Panc1 (cell line): Measurements from ENCODE around the gene COL4A4. TPM values are rescaled to one million over a fixed set of nuclear protein-coding genes. Genes with fewer than 3 reads are reported as not detected.

Experiments used
- ATAC-seq: fragments of 200-7000 bp; cut with Tn5 transposase; 2 replicates; pipeline ENCODE4 v1.9.1; 2020; ENCODE audit warnings: mild to moderate bottlenecking, moderate library complexity
- BruUV-seq: library from RNA; stranded (reverse); fragments of 400-500 nt; replicated peaks from 2 replicates; lab custom pipeline; 2021; lab: Mats Ljungman, UMichigan
- CTCF ChIA-PET: fragments of 300-600 bp; sonication (Branson Sonifier 250); formaldehyde crosslinking; loops from one replicate; lab custom pipeline; 2022; ENCODE audit warnings: antibody characterized with exemption; lab: Charles Lee
- POLR2A ChIA-PET: fragments of 300-600 bp; sonication (Branson Sonifier 250); formaldehyde crosslinking; loops from one replicate; lab custom pipeline; 2022; ENCODE audit warnings: antibody characterized with exemption; lab: Charles Lee
- DNase-seq: peaks from one replicate; pipeline ENCODE4 v3.0.0-alpha.2; 2010; ENCODE audit warnings: low read depth, low spot score
- H3K27ac ChIP-seq: 2 replicates; pipeline ENCODE4 v1.5.1; 2011; ENCODE audit warnings: mild to moderate bottlenecking, low read length, inconsistent platforms
- H3K27me3 ChIP-seq: fragments of 200-500 bp; sonication (Bioruptor generic); 2 replicates; pipeline ENCODE4 v1.6.0; 2014; ENCODE audit warnings: low read length, inconsistent platforms; ENCODE audit not compliant: control insufficient read depth, insufficient read depth
- H3K36me3 ChIP-seq: fragments of 200-500 bp; sonication (Bioruptor generic); 2 replicates; pipeline ENCODE4 v1.5.1; 2014; ENCODE audit warnings: inconsistent platforms, mild to moderate bottlenecking, low read length, moderate library complexity; ENCODE audit not compliant: control insufficient read depth, insufficient read depth
- H3K4me1 ChIP-seq: 2 replicates; pipeline ENCODE4 v1.5.1; 2011; ENCODE audit warnings: inconsistent platforms, mild to moderate bottlenecking, low read length, moderate library complexity; ENCODE audit not compliant: control insufficient read depth, insufficient read depth
- H3K4me3 ChIP-seq, 2 experiments: 2 replicates each; pipeline ENCODE4 v1.5.1; 2011 to 2012; ENCODE audit warnings: low read depth in 2 of 2, low read length in 2 of 2, mild to moderate bottlenecking in 2 of 2, inconsistent platforms in 1 of 2, moderate library complexity in 1 of 2
- H3K9me3 ChIP-seq: fragments of 200-500 bp; sonication (Bioruptor generic); 2 replicates; pipeline ENCODE4 v1.5.1; 2014; ENCODE audit warnings: low read depth, mild to moderate bottlenecking, inconsistent platforms, low read length, moderate library complexity; ENCODE audit not compliant: control insufficient read depth, insufficient read depth
- CTCF ChIP-seq: fragments of 450-650 bp; IDR thresholded peaks from 2 replicates; pipeline ENCODE4 v1.5.1; 2017; ENCODE audit warnings: mild to moderate bottlenecking
- POLR2AphosphoS5 ChIP-seq: IDR thresholded peaks from 2 replicates; pipeline ENCODE4 v1.6.1; 2012; ENCODE audit warnings: mild to moderate bottlenecking, low read depth, low read length, moderate library complexity
- REST ChIP-seq, 2 experiments: IDR thresholded peaks; 2 replicates each; pipeline ENCODE4 v1.6.1; 2011 to 2012; ENCODE audit warnings: low read depth in 2 of 2, control low read depth in 1 of 2, low read length in 1 of 2, mild to moderate bottlenecking in 1 of 2, moderate library complexity in 1 of 2; ENCODE audit not compliant: insufficient read depth in 1 of 2
- SIN3A ChIP-seq: IDR thresholded peaks from 2 replicates; pipeline ENCODE4 v1.6.1; 2012; ENCODE audit warnings: low read depth, mild to moderate bottlenecking, low read length, moderate library complexity, borderline replicate concordance; ENCODE audit not compliant: insufficient read depth
- TCF7L2 ChIP-seq: IDR thresholded peaks from 2 replicates; pipeline ENCODE4 v1.6.1; 2011; ENCODE audit warnings: mild to moderate bottlenecking, low read depth, low read length, inconsistent platforms
- in situ Hi-C: cut with HindIII; loops from 2 replicates; pipeline ENCODE4 v1.10.0; 2016; ENCODE audit warnings: low sequenced_read_pairs, low pct_unique_long_range_greater_than_20kb
- intact Hi-C: fragments of 100-400 bp; cut with micrococcal nuclease; formaldehyde crosslinking; loops from one replicate; pipeline ENCODE4 v1.10.0; 2022; ENCODE audit not compliant: unreplicated experiment
- total RNA-seq: library from RNA; stranded (reverse); gene quantifications from one replicate; pipeline ENCODE4 v1.2.1, GENCODE V29; 2021; ENCODE audit not compliant: unreplicated experiment

COL4A4 gene
- total RNA-seq, 1 experiment from 2014 or later: 0.13 TPM

DNA sequence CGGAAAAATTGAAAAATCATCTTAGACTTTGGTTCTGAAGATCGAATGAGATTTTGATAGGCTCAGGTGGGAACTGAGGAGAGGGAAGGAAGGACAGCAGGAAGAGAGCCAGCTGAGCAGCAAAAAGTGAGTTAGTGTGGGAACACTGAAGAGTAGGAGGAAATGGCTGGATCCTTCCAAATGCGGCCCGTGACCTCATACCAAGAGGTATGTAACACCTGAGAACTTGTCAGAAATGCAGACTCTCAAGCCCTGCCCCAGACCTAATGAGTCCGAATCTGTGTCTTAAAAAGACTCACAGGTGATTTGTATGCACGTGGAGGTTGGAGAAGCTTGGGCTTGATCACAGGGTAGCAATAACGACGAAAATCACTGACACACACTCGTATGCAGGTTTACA lies 42.4 kb upstream of the COL4A4 start:
- ChIA-PET CTCF (no interaction called here), POLR2A (no interaction called here)
- Histone ChIP-seq H3K9me3 (no peaks in the 10 kb centered on the region), H3K27me3 (no peaks in the 10 kb centered on the region), H3K36me3 (no peaks in the 10 kb centered on the region), H3K27ac (no peak overlapping the region), H3K4me1 (no peaks in the 10 kb centered on the region), H3K4me3 (no peak overlapping the region)
- in situ Hi-C loops (no loop called here), intact Hi-C loops (no loop called here)
- BruUV-seq: no TSS peak
- no peak for TF ChIP-seq TCF7L2
- DNase-seq: no peak
- no peak for ATAC-seq

DNA sequence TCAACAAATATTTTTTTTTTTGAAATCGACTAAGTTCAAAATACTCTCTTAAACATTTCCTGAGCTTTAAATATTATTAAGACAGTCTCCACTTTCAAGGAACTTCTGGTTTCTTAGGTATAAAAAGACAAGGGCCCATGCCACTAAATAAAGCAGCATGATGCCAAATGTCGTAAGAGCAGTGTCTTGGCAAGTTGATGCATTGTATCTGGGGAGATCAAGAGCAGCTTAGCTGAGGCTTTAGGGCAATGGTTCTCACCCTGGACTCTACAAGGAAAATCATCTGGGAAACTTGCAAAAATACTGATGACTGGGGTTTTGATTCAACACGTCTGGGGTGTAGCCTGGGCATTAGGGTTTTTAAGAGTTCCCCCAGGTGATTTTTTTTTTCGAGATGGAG lies 41.7 kb upstream of the COL4A4 start:
- no peaks in the 10 kb centered on the region for H3K27me3 ChIP-seq
- ATAC-seq: no peak
- H3K4me3 ChIP-seq: no peak overlapping the region
- no TSS peak for BruUV-seq
- DNase-seq: no peak
- TF ChIP-seq POLR2AphosphoS5 (no peak), REST (IDR thresholded peaks at IDR 0.05; ENCODE audit: insufficient read depth in 1 of 2, low read depth in 2 of 2, low read length in 1 of 2) (no peak), CTCF (no peak), TCF7L2 (no peak), SIN3A (no peak)
- H3K27ac ChIP-seq: no peak overlapping the region
- no peaks in the 10 kb centered on the region for H3K9me3 ChIP-seq
- H3K4me1 ChIP-seq: no peaks in the 10 kb centered on the region
- POLR2A ChIA-PET: no interaction called here
- CTCF ChIA-PET: no interaction called here
- intact Hi-C loops: no loop called here
- H3K36me3 ChIP-seq: no peaks in the 10 kb centered on the region
- in situ Hi-C loops: no loop called here

DNA sequence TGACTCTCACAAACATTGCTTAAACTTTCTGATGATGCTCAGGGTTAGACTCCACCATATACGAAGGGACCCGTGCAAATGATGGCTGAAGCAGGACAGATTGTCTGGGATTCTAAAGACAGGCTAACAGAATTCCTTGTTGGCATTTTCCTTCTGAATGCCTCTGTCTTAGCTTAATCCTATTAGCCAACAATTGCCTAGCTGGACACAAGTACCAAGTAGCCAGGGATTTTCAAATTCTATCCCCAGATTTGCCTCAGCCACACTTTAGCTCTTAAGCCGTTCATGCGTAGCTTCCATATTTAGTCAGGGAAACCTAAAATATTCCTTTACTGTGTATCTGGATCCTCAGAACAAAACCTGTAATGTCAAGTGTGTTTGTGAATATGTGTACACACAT lies 40.4 kb upstream of the COL4A4 start:
- TF ChIP-seq CTCF: no peak
- TF ChIP-seq TCF7L2: no peak
- TF ChIP-seq POLR2AphosphoS5: no peak
- no peak for TF ChIP-seq SIN3A
- no peak for TF ChIP-seq REST (IDR thresholded peaks at IDR 0.05; ENCODE audit: insufficient read depth in 1 of 2, low read depth in 2 of 2, low read length in 1 of 2)
- ATAC-seq: no peak
- DNase-seq: no peak
- in situ Hi-C loops (no loop called here), intact Hi-C loops (no loop called here)
- no peak overlapping the region for H3K27ac ChIP-seq
- ChIA-PET POLR2A (no interaction called here), CTCF (no interaction called here)
- no peaks in the 10 kb centered on the region for H3K4me1 ChIP-seq
- H3K9me3 ChIP-seq: no peaks in the 10 kb centered on the region
- no peaks in the 10 kb centered on the region for H3K27me3 ChIP-seq
- BruUV-seq: no TSS peak
- no peaks in the 10 kb centered on the region for H3K36me3 ChIP-seq
- no peak overlapping the region for H3K4me3 ChIP-seq
